Fibroblast of mammary gland (primary cell): ENCODE data around the gene OPALIN.

Experiments used
- DNase-seq: peaks from one replicate; pipeline ENCODE4 v3.0.0-alpha.2; 2010; ENCODE audit warnings: low read depth
- H3K4me3 ChIP-seq: 2 replicates; pipeline ENCODE4 v1.5.1; 2011; ENCODE audit warnings: low read depth, mild to moderate bottlenecking, low read length, moderate library complexity; ENCODE audit not compliant: control insufficient read depth
- CTCF ChIP-seq: conservative IDR thresholded peaks from 2 replicates; pipeline ENCODE4 v1.5.1; 2011; ENCODE audit warnings: low read depth, low read length, inconsistent platforms; ENCODE audit not compliant: control insufficient read depth, insufficient read depth

OPALIN gene

GRCh38 chr10:96374985-96375830, 16.4 kb upstream of the OPALIN start:
- DNase-seq, result peak; percentile 83
- peak overlapping the region; percentile 40 for H3K4me3 ChIP-seq
- TF ChIP-seq CTCF, result peak; percentile 99

GRCh38 chr10:96374639-96374984, 15.8 kb upstream of the OPALIN start:
- DNase-seq, result no peak
- TF ChIP-seq CTCF, result no peak
- H3K4me3 ChIP-seq, result no peak overlapping the region

DNA sequence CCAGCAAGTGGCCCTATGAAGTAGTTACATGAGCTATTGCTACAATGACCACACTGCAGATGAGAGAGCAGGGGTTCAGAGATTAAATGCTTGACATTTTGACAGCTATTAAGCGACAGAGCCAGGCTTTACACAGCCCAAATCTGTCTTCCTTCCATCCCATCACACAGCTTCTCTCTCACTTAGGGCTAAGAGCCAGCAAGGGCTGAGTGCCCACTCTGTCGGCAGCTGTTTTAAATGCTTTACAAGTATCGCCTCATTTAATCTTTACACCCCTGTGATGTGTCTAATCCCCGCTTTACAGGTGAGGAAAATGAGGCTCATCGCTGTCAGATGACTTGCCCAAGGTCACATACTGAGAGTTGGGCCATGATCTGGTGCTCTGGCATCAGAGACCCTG, 15.2 kb upstream of the OPALIN start:
- no peak for TF ChIP-seq CTCF
- H3K4me3 ChIP-seq, result no peak overlapping the region
- no peak for DNase-seq

DNA sequence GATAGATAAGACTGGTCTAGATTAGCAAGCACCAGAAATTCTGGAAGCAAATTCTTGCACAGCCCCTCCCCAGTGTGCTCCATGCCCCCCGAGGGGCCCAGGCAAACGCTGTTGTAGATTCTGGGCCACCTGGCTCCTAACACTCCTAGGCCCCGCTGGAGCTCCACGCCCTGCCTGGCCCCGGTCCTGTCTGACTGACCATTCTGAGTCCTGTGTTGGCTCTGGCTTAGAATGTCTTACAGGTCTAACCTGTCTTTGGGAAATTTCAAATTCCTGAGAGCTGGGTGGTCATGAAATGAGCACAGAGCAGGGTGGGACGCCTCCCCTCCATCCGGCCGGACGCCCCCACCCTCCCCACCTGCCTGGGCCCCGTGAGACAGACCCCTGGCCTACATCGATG, 12.6 kb upstream of the OPALIN start:
- TF ChIP-seq CTCF, result no peak
- no peak for DNase-seq
- no peak overlapping the region for H3K4me3 ChIP-seq

DNA sequence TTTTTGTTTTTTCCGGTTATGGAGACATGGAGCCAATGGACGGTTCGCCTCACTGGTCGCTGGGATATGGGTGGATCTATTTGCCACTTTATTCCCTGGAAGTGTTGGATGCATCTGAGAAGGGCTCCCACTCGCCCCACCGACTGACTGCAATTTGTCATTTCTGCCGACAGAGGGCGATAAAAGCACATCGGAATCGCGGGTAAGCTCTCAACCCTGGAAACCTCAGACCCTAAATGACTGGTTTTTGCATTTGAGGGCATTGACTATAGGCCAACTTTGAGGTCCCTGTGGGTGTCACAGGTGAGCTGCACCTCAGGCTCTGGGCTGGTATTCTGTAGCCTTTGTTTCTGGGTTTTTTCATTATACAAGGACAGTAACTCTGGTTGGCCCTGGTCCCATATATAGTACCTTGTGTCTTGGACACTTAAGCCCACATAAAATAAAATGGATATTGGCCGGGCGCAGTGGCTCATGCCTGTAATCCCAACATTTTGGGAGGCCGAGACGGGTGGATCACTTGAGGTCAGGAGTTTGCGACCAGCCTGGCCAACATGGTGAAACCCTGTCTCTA, 11.9 kb upstream of the OPALIN start:
- H3K4me3 ChIP-seq, result no peak overlapping the region
- peak; percentile 41 for DNase-seq
- TF ChIP-seq CTCF, result peak; percentile 80

DNA sequence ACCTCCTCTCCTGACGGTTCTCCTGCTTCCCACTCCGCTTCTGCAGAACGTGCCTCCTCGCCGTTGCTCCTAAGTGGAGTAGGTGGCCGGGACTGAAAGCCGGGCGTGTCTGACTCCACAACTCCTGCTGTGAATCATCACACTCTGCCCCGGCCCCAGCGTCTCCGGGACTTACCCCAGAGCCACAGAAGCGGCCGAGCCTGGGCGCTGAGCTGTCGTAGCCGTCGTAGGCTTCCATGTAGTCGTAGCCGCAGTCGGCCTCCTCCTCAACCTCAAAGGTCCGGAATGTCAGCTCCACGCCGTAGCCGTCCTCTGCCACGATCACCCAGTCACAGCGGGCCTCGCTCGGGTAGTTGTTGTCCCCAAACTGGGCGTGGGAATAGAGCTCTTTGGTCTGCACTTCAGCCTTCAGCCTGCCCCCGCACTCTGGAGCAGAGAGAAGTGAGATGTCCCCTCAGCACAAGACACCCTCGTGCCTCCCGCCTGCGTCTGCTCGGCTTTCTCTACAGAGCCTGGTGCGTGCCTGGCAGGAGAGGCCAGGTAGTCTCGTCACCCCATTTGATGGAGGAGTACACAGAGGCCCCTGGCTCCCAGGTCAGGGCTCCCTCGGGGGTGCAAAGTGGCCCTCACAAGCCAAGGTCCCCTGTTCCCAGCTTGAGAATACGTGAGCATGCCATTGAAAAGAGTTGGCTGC, 11.2 kb upstream of the OPALIN start:
- no peak overlapping the region for H3K4me3 ChIP-seq
- DNase-seq, result peak; percentile 23
- TF ChIP-seq CTCF, result no peak
